Astrocyte (in vitro differentiated cells and primary cell): Measurements from ENCODE around the gene FANCL. TPM values are rescaled to one million over a fixed set of nuclear protein-coding genes. Genes with fewer than 3 reads are reported as not detected.

Source experiments
- DNase-seq: peaks from one replicate; pipeline ENCODE4 v3.0.0-alpha.2; 2010; ENCODE audit warnings: low read depth
- FAIRE-seq: peaks from 2 replicates; lab custom pipeline; 2011; peaks lifted over from hg19 to GRCh38; lab: Jason Lieb, UNC
- H2AFZ ChIP-seq: 2 replicates; pipeline ENCODE4 v1.6.0; 2012; ENCODE audit warnings: low read depth, low read length, inconsistent platforms
- H3K27ac ChIP-seq: 2 replicates; pipeline ENCODE4 v1.5.1; 2011; ENCODE audit warnings: low read depth, low read length, inconsistent platforms
- H3K27me3 ChIP-seq: 2 replicates; pipeline ENCODE4 v1.6.0; 2011; ENCODE audit warnings: low read length, inconsistent platforms; ENCODE audit not compliant: insufficient read depth
- H3K36me3 ChIP-seq: 2 replicates; pipeline ENCODE4 v1.5.1; 2011; ENCODE audit warnings: low read length, inconsistent platforms; ENCODE audit not compliant: insufficient read depth
- H3K4me1 ChIP-seq: 2 replicates; pipeline ENCODE4 v1.5.1; 2011; ENCODE audit warnings: low read length, inconsistent platforms; ENCODE audit not compliant: insufficient read depth
- H3K4me2 ChIP-seq: 2 replicates; pipeline ENCODE4 v1.6.0; 2012; ENCODE audit warnings: low read length, inconsistent platforms
- H3K4me3 ChIP-seq: 2 replicates; pipeline ENCODE4 v1.5.1; 2011; ENCODE audit warnings: low read depth, mild to moderate bottlenecking, low read length, inconsistent platforms; ENCODE audit not compliant: insufficient read depth
- H3K79me2 ChIP-seq: 2 replicates; pipeline ENCODE4 v1.6.0; 2012; ENCODE audit warnings: mild to moderate bottlenecking, low read length, inconsistent platforms; ENCODE audit not compliant: insufficient read depth
- H3K9ac ChIP-seq: 2 replicates; pipeline ENCODE4 v1.6.0; 2012; ENCODE audit warnings: mild to moderate bottlenecking, low read length, inconsistent platforms
- H3K9me3 ChIP-seq: 2 replicates; pipeline ENCODE4 v1.5.1; 2012; ENCODE audit warnings: low read depth, mild to moderate bottlenecking, low read length, inconsistent platforms; ENCODE audit not compliant: insufficient read depth
- H4K20me1 ChIP-seq: 2 replicates; pipeline ENCODE4 v1.6.0; 2012; ENCODE audit warnings: low read length, inconsistent platforms; ENCODE audit not compliant: insufficient read depth
- H3K27ac Mint-ChIP-seq: one replicate; pipeline ENCODE4 v1.8.0; 2021; ENCODE audit warnings: mild to moderate bottlenecking, mixed read lengths; ENCODE audit not compliant: unreplicated experiment
- H3K27me3 Mint-ChIP-seq: one replicate; pipeline ENCODE4 v1.8.0; 2021; ENCODE audit warnings: low read depth, mixed read lengths; ENCODE audit not compliant: unreplicated experiment
- H3K36me3 Mint-ChIP-seq: one replicate; pipeline ENCODE4 v1.8.0; 2021; ENCODE audit warnings: low read depth, mixed read lengths; ENCODE audit not compliant: unreplicated experiment
- H3K4me1 Mint-ChIP-seq: one replicate; pipeline ENCODE4 v1.8.0; 2021; ENCODE audit warnings: low read depth, mixed read lengths; ENCODE audit not compliant: unreplicated experiment
- H3K4me3 Mint-ChIP-seq: one replicate; pipeline ENCODE4 v1.8.0; 2021; ENCODE audit warnings: mild to moderate bottlenecking, moderate library complexity, mixed read lengths; ENCODE audit not compliant: unreplicated experiment
- H3K9me3 Mint-ChIP-seq: one replicate; pipeline ENCODE4 v1.8.0; 2021; ENCODE audit warnings: mild to moderate bottlenecking, mixed read lengths; ENCODE audit not compliant: unreplicated experiment
- CTCF ChIP-seq: IDR thresholded peaks from 2 replicates; pipeline ENCODE4 v1.5.1; 2011; ENCODE audit warnings: low read depth, mild to moderate bottlenecking, inconsistent platforms, low read length, moderate library complexity; ENCODE audit not compliant: insufficient read depth
- EZH2 ChIP-seq: IDR thresholded peaks from 2 replicates; pipeline ENCODE4 v1.6.1; 2012; ENCODE audit warnings: mild to moderate bottlenecking, low read length, inconsistent platforms; ENCODE audit not compliant: insufficient read depth
- total RNA-seq: library from RNA; stranded (reverse); gene quantifications from 2 replicates; pipeline ENCODE4 v1.2.1, GENCODE V29; 2021

FANCL gene
- total RNA-seq, 1 donor from 2014 or later, result 10.7 TPM

- Histone ChIP-seq H3K4me3 (no peak overlapping the region), H2AFZ (no peak overlapping the region), H3K27ac (no peak overlapping the region), H3K9ac (no peak overlapping the region), H3K4me2 (no peak overlapping the region), H3K79me2 (no peaks in the 10 kb centered on the region), H3K4me1 (no peaks in the 10 kb centered on the region), H3K9me3 (no peaks in the 10 kb centered on the region), H3K36me3 (no peaks in the 10 kb centered on the region), H4K20me1 (no peaks in the 10 kb centered on the region), H3K27me3 (no peaks in the 10 kb centered on the region)
- FAIRE-seq (no peak), DNase-seq (no peak)
- TF ChIP-seq EZH2 (no peak), CTCF (no peak)
- H3K36me3 Mint-ChIP-seq, result peaks cover 10% of the 10 kb centered on the region
- peaks cover 10% of the 10 kb centered on the region for H3K9me3 Mint-ChIP-seq
- H3K27me3 Mint-ChIP-seq, result no peaks in the 10 kb centered on the region
- no peaks in the 10 kb centered on the region for H3K4me1 Mint-ChIP-seq
- H3K27ac Mint-ChIP-seq, result no peak overlapping the region
- no peak overlapping the region for H3K4me3 Mint-ChIP-seq
Observed at GRCh38 chr2:58206785-58207184, 34.3 kb downstream of the FANCL start.

- Mint-ChIP-seq H3K27me3 (no peaks in the 10 kb centered on the region), H3K4me3 (no peak overlapping the region), H3K9me3 (no peaks in the 10 kb centered on the region), H3K36me3 (no peaks in the 10 kb centered on the region), H3K27ac (no peak overlapping the region), H3K4me1 (no peaks in the 10 kb centered on the region)
- Histone ChIP-seq H3K27me3 (no peaks in the 10 kb centered on the region), H3K4me1 (no peaks in the 10 kb centered on the region), H2AFZ (no peak overlapping the region), H3K4me2 (no peak overlapping the region), H3K9me3 (no peaks in the 10 kb centered on the region), H3K4me3 (no peak overlapping the region), H4K20me1 (no peaks in the 10 kb centered on the region), H3K36me3 (no peaks in the 10 kb centered on the region), H3K9ac (no peak overlapping the region), H3K79me2 (no peaks in the 10 kb centered on the region), H3K27ac (no peak overlapping the region)
- TF ChIP-seq CTCF, result no peak
- TF ChIP-seq EZH2, result no peak
- DNase-seq (no peak), FAIRE-seq (no peak)
Observed at GRCh38 chr2:58204195-58204959, 36.7 kb downstream of the FANCL start.

- Histone ChIP-seq H3K36me3 (no peaks in the 10 kb centered on the region), H3K79me2 (no peaks in the 10 kb centered on the region), H3K27ac (no peak overlapping the region), H2AFZ (no peak overlapping the region), H3K4me1 (no peaks in the 10 kb centered on the region), H3K9me3 (no peaks in the 10 kb centered on the region), H4K20me1 (no peaks in the 10 kb centered on the region), H3K4me3 (no peak overlapping the region), H3K4me2 (no peak overlapping the region), H3K9ac (no peak overlapping the region), H3K27me3 (no peaks in the 10 kb centered on the region)
- Mint-ChIP-seq H3K27me3 (no peaks in the 10 kb centered on the region), H3K4me1 (no peaks in the 10 kb centered on the region), H3K4me3 (no peak overlapping the region), H3K9me3 (no peaks in the 10 kb centered on the region), H3K36me3 (no peaks in the 10 kb centered on the region), H3K27ac (no peak overlapping the region)
- FAIRE-seq, result no peak
- no peak for DNase-seq
- no peak for TF ChIP-seq EZH2
- TF ChIP-seq CTCF, result no peak
Observed at GRCh38 chr2:58203018-58203417, 38.1 kb downstream of the FANCL start.
